22Rv1 (cell line): ENCODE data around the gene HES2.

Experiments used
- ZFX ChIP-seq: fragments of 450-650 bp; IDR thresholded peaks from 2 replicates; pipeline ENCODE4 v1.6.1; 2017; ENCODE audit warnings: antibody characterized with exemption, borderline replicate concordance
- TF ChIP-seq, protein P1 (sequence below): fragments of 450-650 bp; IDR thresholded peaks from 2 replicates; pipeline ENCODE4 v1.5.1; 2017; ENCODE audit warnings: mild to moderate bottlenecking

DNA sequence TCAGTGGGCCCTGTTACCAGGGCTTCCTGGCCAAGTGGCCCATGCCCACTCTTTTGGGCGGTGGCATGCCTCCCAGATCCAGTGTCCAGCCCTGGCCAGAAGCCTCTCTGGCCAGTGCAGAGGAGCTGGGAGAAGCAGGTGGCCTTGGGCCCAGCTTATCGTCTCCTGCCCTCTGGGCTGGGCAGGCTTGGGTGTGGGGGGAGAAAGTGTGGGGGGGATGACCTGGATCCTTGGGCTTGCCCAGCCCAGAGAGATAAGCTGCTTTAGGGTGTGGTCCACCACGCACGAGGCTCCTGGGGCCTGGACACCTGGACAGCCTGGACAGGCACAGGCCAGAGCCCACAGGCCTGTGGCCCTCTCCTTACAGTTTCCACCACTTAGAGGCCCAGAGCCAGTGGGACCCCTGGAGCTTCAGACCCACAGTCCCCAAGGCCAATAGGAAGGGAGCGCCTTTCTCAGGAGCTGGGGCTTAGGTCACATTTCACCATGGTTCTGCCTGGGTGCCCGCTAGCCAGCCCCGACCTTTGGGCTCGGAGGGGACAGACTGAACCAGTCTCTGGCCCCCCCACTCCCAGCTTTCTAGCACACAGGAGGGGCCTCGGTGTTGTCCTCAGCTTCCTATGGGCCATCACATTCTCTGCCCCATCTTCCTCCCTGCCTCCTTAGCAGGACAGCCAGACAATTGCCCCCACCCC lies 6.7 kb upstream of the HES2 start:
- TF ChIP-seq, protein P1, sequence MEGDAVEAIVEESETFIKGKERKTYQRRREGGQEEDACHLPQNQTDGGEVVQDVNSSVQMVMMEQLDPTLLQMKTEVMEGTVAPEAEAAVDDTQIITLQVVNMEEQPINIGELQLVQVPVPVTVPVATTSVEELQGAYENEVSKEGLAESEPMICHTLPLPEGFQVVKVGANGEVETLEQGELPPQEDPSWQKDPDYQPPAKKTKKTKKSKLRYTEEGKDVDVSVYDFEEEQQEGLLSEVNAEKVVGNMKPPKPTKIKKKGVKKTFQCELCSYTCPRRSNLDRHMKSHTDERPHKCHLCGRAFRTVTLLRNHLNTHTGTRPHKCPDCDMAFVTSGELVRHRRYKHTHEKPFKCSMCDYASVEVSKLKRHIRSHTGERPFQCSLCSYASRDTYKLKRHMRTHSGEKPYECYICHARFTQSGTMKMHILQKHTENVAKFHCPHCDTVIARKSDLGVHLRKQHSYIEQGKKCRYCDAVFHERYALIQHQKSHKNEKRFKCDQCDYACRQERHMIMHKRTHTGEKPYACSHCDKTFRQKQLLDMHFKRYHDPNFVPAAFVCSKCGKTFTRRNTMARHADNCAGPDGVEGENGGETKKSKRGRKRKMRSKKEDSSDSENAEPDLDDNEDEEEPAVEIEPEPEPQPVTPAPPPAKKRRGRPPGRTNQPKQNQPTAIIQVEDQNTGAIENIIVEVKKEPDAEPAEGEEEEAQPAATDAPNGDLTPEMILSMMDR: no peak
- no peak for TF ChIP-seq ZFX
